ENCODE results near the gene PLPP4.

DNA sequence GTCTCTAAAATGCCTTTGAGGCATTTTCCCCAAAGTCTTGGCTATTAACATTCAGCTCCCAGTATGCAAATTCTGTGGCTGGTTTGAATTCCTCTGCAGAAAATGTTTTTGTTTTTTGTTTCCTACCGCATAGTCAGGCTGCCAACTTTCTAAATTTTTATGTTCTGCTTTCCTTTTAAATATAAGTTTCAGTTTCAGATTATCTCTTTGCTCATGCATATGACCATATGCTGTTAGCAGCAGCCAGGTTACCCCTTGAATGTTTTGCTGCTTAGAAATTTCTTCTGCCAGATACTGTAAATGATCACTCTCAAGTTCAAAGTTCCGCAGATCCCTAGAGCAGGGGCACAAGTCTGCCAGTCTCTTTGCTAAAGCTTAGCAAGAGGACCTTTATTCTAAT, 96.9 kb downstream of the PLPP4 start:
- no peak for TF ChIP-seq POLR2AphosphoS5 (IDR thresholded peaks at IDR 0.05; ENCODE audit: insufficient read depth in 1 of 2, low read depth in 1 of 2)
- TF ChIP-seq, protein P1, sequence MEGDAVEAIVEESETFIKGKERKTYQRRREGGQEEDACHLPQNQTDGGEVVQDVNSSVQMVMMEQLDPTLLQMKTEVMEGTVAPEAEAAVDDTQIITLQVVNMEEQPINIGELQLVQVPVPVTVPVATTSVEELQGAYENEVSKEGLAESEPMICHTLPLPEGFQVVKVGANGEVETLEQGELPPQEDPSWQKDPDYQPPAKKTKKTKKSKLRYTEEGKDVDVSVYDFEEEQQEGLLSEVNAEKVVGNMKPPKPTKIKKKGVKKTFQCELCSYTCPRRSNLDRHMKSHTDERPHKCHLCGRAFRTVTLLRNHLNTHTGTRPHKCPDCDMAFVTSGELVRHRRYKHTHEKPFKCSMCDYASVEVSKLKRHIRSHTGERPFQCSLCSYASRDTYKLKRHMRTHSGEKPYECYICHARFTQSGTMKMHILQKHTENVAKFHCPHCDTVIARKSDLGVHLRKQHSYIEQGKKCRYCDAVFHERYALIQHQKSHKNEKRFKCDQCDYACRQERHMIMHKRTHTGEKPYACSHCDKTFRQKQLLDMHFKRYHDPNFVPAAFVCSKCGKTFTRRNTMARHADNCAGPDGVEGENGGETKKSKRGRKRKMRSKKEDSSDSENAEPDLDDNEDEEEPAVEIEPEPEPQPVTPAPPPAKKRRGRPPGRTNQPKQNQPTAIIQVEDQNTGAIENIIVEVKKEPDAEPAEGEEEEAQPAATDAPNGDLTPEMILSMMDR (IDR thresholded peaks at IDR 0.05), result no peak
- no peak for TF ChIP-seq POLR2A (IDR thresholded peaks at IDR 0.05)
